Measurements from ENCODE around the gene PLAGL2. TPM values are rescaled to one million over a fixed set of nuclear protein-coding genes. Genes with fewer than 3 reads are reported as not detected.
"Not testable (repeated sequence)": the region's sequence is repeated elsewhere in the genome, so short reads cannot be mapped to it uniquely, and the experiment has no call there.

The PLAGL2 gene
- total RNA-seq, 1 experiment from 2014 or later: 30.5 TPM

GRCh38 chr20:32204205-32205109 lies 3.1 kb downstream of the PLAGL2 start:
- DNase-seq: no peak
- Histone ChIP-seq H3K9me3 (ENCODE audit: low read length) (no peaks in the 10 kb centered on the region), H3K36me3 (ENCODE audit: insufficient read depth, low read length) (peaks cover 9% of the 10 kb centered on the region; the same call in 1 of the 2 replicates), H3K9me2 (replicated peaks; ENCODE audit: insufficient read depth, low read length) (no peaks in the 10 kb centered on the region), H3K27me3 (ENCODE audit: low read length) (no peaks in the 10 kb centered on the region), H3K27ac (ENCODE audit: low read length) (peak overlapping the region; percentile 92), H4K20me1 (ENCODE audit: insufficient read depth, low read depth, low read length) (peaks cover 38% of the 10 kb centered on the region), H3K4me3 (ENCODE audit: low read length) (peak overlapping the region; percentile 84), H3K4me1 (ENCODE audit: low read length) (peaks cover 58% of the 10 kb centered on the region), H3K9ac (ENCODE audit: low read length) (peak overlapping the region; percentile 96), H3K79me2 (ENCODE audit: low read length) (peaks cover 92% of the 10 kb centered on the region), H3K4me2 (ENCODE audit: low read depth, low read length, poor library complexity, severe bottlenecking) (peak overlapping the region; percentile 93), H2AFZ (ENCODE audit: low read length) (no peak overlapping the region)

DNA sequence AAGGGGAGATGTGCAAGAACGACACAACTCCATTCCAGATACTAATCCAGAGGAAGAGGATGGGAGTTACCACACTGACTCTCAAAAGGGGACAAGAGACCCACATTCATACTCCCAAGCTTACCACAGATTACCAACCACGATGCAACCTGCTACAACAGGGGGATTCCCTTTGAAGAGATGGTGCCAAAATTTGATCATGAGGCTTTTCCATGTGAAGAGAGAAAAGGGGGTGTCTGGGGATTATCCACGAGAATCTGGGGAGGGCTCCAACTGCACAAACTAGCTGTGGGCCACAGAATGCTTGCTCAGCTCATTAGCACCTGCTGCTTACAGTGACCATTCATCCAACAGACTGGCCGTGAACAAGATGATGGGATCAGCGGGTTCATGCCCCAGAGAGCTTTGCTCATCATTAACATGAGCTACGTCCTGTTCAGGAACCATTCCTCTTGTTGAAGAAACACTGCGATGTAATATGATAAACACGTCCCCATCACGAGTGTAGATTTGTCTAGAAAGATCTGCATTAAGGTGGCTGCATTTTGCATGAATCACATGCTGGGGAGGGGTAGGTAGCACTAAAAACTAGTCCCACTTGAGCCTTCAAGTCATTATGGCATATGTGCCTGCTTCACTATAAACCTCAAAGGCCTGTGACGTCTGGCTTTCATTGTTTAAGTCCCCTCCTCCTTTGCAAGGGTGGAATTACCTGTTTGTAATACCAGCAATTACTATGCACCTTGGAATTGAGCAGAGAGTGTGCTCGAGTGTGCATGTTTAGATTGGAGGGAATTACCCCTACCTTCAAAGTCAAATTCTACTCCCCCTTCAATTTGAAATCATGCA lies 4.0 kb downstream of the PLAGL2 start:
- Histone ChIP-seq H3K4me1 (ENCODE audit: low read length) (peaks cover 49% of the 10 kb centered on the region), H3K27me3 (ENCODE audit: low read length) (no peaks in the 10 kb centered on the region), H3K79me2 (ENCODE audit: low read length) (peaks cover 91% of the 10 kb centered on the region), H3K27ac (ENCODE audit: low read length) (peak overlapping the region; percentile 92; the same call in 1 of the 2 replicates), H3K9me3 (ENCODE audit: low read length) (no peaks in the 10 kb centered on the region), H3K9ac (ENCODE audit: low read length) (peak overlapping the region; percentile 96; the same call in 1 of the 2 replicates), H2AFZ (ENCODE audit: low read length) (no peak overlapping the region), H3K9me2 (replicated peaks; ENCODE audit: insufficient read depth, low read length) (no peaks in the 10 kb centered on the region), H4K20me1 (ENCODE audit: insufficient read depth, low read depth, low read length) (peaks cover 45% of the 10 kb centered on the region), H3K4me3 (ENCODE audit: low read length) (peak overlapping the region; percentile 84; the same call in 1 of the 2 replicates), H3K4me2 (ENCODE audit: low read depth, low read length, poor library complexity, severe bottlenecking) (peak overlapping the region; percentile 93), H3K36me3 (ENCODE audit: insufficient read depth, low read length) (peaks cover 18% of the 10 kb centered on the region)
- no peak for DNase-seq

GRCh38 chr20:32201977-32202363 lies 5.6 kb downstream of the PLAGL2 start:
- Histone ChIP-seq H3K27ac (ENCODE audit: low read length) (no peak overlapping the region), H3K4me1 (ENCODE audit: low read length) (peaks cover 45% of the 10 kb centered on the region), H3K4me2 (ENCODE audit: low read depth, low read length, poor library complexity, severe bottlenecking) (no peak overlapping the region), H4K20me1 (ENCODE audit: insufficient read depth, low read depth, low read length) (peaks cover 50% of the 10 kb centered on the region), H2AFZ (ENCODE audit: low read length) (no peak overlapping the region), H3K27me3 (ENCODE audit: low read length) (no peaks in the 10 kb centered on the region), H3K4me3 (ENCODE audit: low read length) (no peak overlapping the region), H3K9me2 (replicated peaks; ENCODE audit: insufficient read depth, low read length) (no peaks in the 10 kb centered on the region), H3K9ac (ENCODE audit: low read length) (no peak overlapping the region), H3K36me3 (ENCODE audit: insufficient read depth, low read length) (peaks cover 29% of the 10 kb centered on the region), H3K9me3 (ENCODE audit: low read length) (no peaks in the 10 kb centered on the region), H3K79me2 (ENCODE audit: low read length) (peaks cover 89% of the 10 kb centered on the region)
- DNase-seq: no peak

- Histone ChIP-seq H3K4me2 (ENCODE audit: low read depth, low read length, poor library complexity, severe bottlenecking) (no peak overlapping the region), H3K27me3 (ENCODE audit: low read length) (no peaks in the 10 kb centered on the region), H3K9me2 (replicated peaks; ENCODE audit: insufficient read depth, low read length) (no peaks in the 10 kb centered on the region), H3K9me3 (ENCODE audit: low read length) (no peaks in the 10 kb centered on the region), H3K9ac (ENCODE audit: low read length) (no peak overlapping the region), H4K20me1 (ENCODE audit: insufficient read depth, low read depth, low read length) (peaks cover 50% of the 10 kb centered on the region), H3K4me3 (ENCODE audit: low read length) (no peak overlapping the region), H3K27ac (ENCODE audit: low read length) (no peak overlapping the region), H2AFZ (ENCODE audit: low read length) (no peak overlapping the region), H3K4me1 (ENCODE audit: low read length) (peaks cover 44% of the 10 kb centered on the region), H3K79me2 (ENCODE audit: low read length) (peaks cover 84% of the 10 kb centered on the region), H3K36me3 (ENCODE audit: insufficient read depth, low read length) (peaks cover 30% of the 10 kb centered on the region)
- no peak for DNase-seq
Measured at GRCh38 chr20:32201296-32201976, 6.1 kb downstream of the PLAGL2 start.

- Histone ChIP-seq H3K27ac (ENCODE audit: low read length) (no peak overlapping the region), H2AFZ (ENCODE audit: low read length) (no peak overlapping the region), H4K20me1 (ENCODE audit: insufficient read depth, low read depth, low read length) (peaks cover 48% of the 10 kb centered on the region), H3K4me2 (ENCODE audit: low read depth, low read length, poor library complexity, severe bottlenecking) (no peak overlapping the region), H3K27me3 (ENCODE audit: low read length) (no peaks in the 10 kb centered on the region), H3K4me3 (ENCODE audit: low read length) (no peak overlapping the region), H3K9me3 (ENCODE audit: low read length) (no peaks in the 10 kb centered on the region), H3K36me3 (ENCODE audit: insufficient read depth, low read length) (peaks cover 38% of the 10 kb centered on the region), H3K4me1 (ENCODE audit: low read length) (peaks cover 19% of the 10 kb centered on the region), H3K79me2 (ENCODE audit: low read length) (peaks cover 59% of the 10 kb centered on the region), H3K9ac (ENCODE audit: low read length) (no peak overlapping the region), H3K9me2 (replicated peaks; ENCODE audit: insufficient read depth, low read length) (no peaks in the 10 kb centered on the region)
- DNase-seq: no peak
Measured at GRCh38 chr20:32199006-32199405, 8.5 kb downstream of the PLAGL2 start.

DNA sequence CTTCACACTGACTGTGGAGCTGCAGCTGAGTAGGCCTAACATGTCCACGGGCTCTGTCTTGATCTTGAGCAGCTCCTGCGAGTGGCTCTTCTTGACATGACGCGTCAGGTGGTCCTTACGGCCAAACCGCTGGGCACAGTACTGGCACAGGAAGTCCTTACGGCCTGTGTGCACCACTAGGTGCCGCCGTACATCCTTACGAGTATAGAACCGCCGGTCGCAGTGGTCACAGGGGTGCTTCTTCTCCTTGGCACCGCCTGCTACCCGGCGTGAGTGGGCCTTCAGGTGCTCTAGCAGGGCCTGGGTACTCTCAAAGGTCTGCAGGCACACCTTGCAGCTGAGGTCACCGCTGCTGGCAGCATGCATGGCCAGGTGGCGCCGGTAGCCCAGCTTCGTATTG lies 10.4 kb downstream of the PLAGL2 start:
- H3K9me3 ChIP-seq (ENCODE audit: low read length); H3K27me3 ChIP-seq (ENCODE audit: low read length); H3K4me3 ChIP-seq (ENCODE audit: low read length); H3K9ac ChIP-seq (ENCODE audit: low read length); H2AFZ ChIP-seq (ENCODE audit: low read length); H3K4me1 ChIP-seq (ENCODE audit: low read length); H3K9me2 ChIP-seq (replicated peaks; ENCODE audit: insufficient read depth, low read length); H3K4me2 ChIP-seq (ENCODE audit: low read depth, low read length, poor library complexity, severe bottlenecking); H3K27ac ChIP-seq (ENCODE audit: low read length); DNase-seq: not testable (repeated sequence)
- Histone ChIP-seq H3K36me3 (ENCODE audit: insufficient read depth, low read length) (peaks cover 35% of the 10 kb centered on the region), H3K79me2 (ENCODE audit: low read length) (peaks cover 41% of the 10 kb centered on the region), H4K20me1 (ENCODE audit: insufficient read depth, low read depth, low read length) (peaks cover 31% of the 10 kb centered on the region; the same call in 1 of the 2 replicates)

GRCh38 chr20:32196613-32197012 lies 10.9 kb downstream of the PLAGL2 start:
- H2AFZ ChIP-seq (ENCODE audit: low read length); H3K9me2 ChIP-seq (replicated peaks; ENCODE audit: insufficient read depth, low read length); H3K9me3 ChIP-seq (ENCODE audit: low read length); H3K4me2 ChIP-seq (ENCODE audit: low read depth, low read length, poor library complexity, severe bottlenecking); H3K9ac ChIP-seq (ENCODE audit: low read length); H3K4me3 ChIP-seq (ENCODE audit: low read length); H3K27me3 ChIP-seq (ENCODE audit: low read length); H3K27ac ChIP-seq (ENCODE audit: low read length); DNase-seq; H3K4me1 ChIP-seq (ENCODE audit: low read length): not testable (repeated sequence)
- H3K36me3 ChIP-seq (ENCODE audit: insufficient read depth, low read length): peaks cover 33% of the 10 kb centered on the region
- peaks cover 35% of the 10 kb centered on the region for H3K79me2 ChIP-seq (ENCODE audit: low read length)
- peaks cover 27% of the 10 kb centered on the region; the same call in 1 of the 2 replicates for H4K20me1 ChIP-seq (ENCODE audit: insufficient read depth, low read depth, low read length)
